Measurements from ENCODE around the gene GRAP.

The GRAP gene

DNA sequence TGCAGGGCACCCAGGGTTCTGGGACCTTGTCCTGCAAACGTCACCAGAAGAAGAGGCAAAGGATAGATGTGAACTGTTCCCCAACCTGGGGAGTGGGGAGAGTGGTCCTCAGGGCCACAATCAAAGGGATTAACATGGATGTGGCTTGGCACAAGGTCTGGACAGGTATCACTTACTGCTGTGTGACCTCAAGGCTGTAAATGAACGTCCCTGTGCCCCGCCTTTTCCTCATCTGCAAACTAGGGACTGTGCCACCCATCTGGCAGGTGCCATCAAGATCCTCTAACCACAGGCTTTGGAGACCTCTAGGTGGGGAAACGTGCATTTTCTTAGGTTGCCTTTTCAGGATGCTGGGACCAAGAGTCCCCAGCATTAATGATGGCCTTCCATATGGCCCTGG is 69.7 kb downstream of the GRAP start:
- TF ChIP-seq REST (IDR thresholded peaks at IDR 0.05; ENCODE audit: insufficient read depth in 1 of 2, low read depth in 2 of 2, low read length in 2 of 2) = no peak
- TF ChIP-seq POLR2AphosphoS5 (IDR thresholded peaks at IDR 0.05; ENCODE audit: low read depth, low read length) = no peak
- no peak for TF ChIP-seq SIN3A (IDR thresholded peaks at IDR 0.05; ENCODE audit: borderline replicate concordance, insufficient read depth, low read length)
- TF ChIP-seq TAF1 (IDR thresholded peaks at IDR 0.05; ENCODE audit: borderline replicate concordance, insufficient read depth, low read length) = no peak
- no peak for TF ChIP-seq FOXP2 (optimal IDR thresholded peaks at IDR 0.05; ENCODE audit: borderline replicate concordance, extremely low read depth, extremely low read length, insufficient read depth)

DNA sequence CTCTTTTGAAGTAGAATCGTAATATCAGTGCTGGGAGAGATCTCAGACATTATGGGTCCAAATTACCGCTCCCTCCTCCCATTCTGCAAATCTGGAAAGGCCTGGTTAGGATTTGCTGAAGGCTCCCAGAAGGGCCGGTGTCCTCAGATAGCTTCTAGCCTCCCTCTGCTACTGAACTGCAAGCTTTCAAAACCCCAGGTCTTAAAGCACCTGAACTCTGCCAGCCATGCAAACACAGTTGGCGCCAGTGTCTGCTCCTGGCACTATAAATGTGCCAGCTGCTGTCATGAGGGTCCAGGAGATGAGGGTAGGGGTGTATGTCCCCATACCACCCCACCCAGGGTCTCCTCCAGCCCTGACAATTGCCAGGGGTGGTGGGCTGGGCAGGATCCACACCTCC is 70.6 kb downstream of the GRAP start:
- TF ChIP-seq FOXP2 (optimal IDR thresholded peaks at IDR 0.05; ENCODE audit: borderline replicate concordance, extremely low read depth, extremely low read length, insufficient read depth) = no peak
- no peak for TF ChIP-seq POLR2AphosphoS5 (IDR thresholded peaks at IDR 0.05; ENCODE audit: low read depth, low read length)
- TF ChIP-seq SIN3A (IDR thresholded peaks at IDR 0.05; ENCODE audit: borderline replicate concordance, insufficient read depth, low read length) = no peak
- TF ChIP-seq REST (IDR thresholded peaks at IDR 0.05; ENCODE audit: insufficient read depth in 1 of 2, low read depth in 2 of 2, low read length in 2 of 2) = no peak
- no peak for TF ChIP-seq TAF1 (IDR thresholded peaks at IDR 0.05; ENCODE audit: borderline replicate concordance, insufficient read depth, low read length)

GRCh38 chr17:18975597-18975996 is 71.2 kb downstream of the GRAP start:
- TF ChIP-seq SIN3A (IDR thresholded peaks at IDR 0.05; ENCODE audit: borderline replicate concordance, insufficient read depth, low read length) (no peak), TAF1 (IDR thresholded peaks at IDR 0.05; ENCODE audit: borderline replicate concordance, insufficient read depth, low read length) (no peak), FOXP2 (optimal IDR thresholded peaks at IDR 0.05; ENCODE audit: borderline replicate concordance, extremely low read depth, extremely low read length, insufficient read depth) (no peak), POLR2AphosphoS5 (IDR thresholded peaks at IDR 0.05; ENCODE audit: low read depth, low read length) (no peak), REST (IDR thresholded peaks at IDR 0.05; ENCODE audit: insufficient read depth in 1 of 2, low read depth in 2 of 2, low read length in 2 of 2) (no peak)

- TF ChIP-seq TAF1 (IDR thresholded peaks at IDR 0.05; ENCODE audit: borderline replicate concordance, insufficient read depth, low read length) = no peak
- TF ChIP-seq REST (IDR thresholded peaks at IDR 0.05; ENCODE audit: insufficient read depth in 1 of 2, low read depth in 2 of 2, low read length in 2 of 2) = no peak
- no peak for TF ChIP-seq POLR2AphosphoS5 (IDR thresholded peaks at IDR 0.05; ENCODE audit: low read depth, low read length)
- TF ChIP-seq SIN3A (IDR thresholded peaks at IDR 0.05; ENCODE audit: borderline replicate concordance, insufficient read depth, low read length) = no peak
- TF ChIP-seq FOXP2 (optimal IDR thresholded peaks at IDR 0.05; ENCODE audit: borderline replicate concordance, extremely low read depth, extremely low read length, insufficient read depth) = no peak
These were observed 72.2 kb downstream of the GRAP start for GRCh38 chr17:18974407-18975149.
